BLaER1 treated with 17β-estradiol and CSF1 and Interleukin-3, amounts not matched to agents 10 nM and 100 nM (cell line): ENCODE results near the gene ZDHHC16.

Source experiments
- H3K27ac ChIP-seq, 11 experiments: shearing (Covaris generic); formaldehyde crosslinking; 2 replicates each; pipeline ENCODE4 v1.8.1; 2022
- H3K27me3 ChIP-seq, 11 experiments: shearing (Covaris generic); formaldehyde crosslinking; 2 replicates each; pipeline ENCODE4 v1.8.1; 2022
- H3K36me3 ChIP-seq, 11 experiments: shearing (Covaris generic); formaldehyde crosslinking; 2 replicates each; pipeline ENCODE4 v1.8.1; 2022
- H3K4me1 ChIP-seq, 10 experiments: shearing (Covaris generic); formaldehyde crosslinking; 2 replicates each; pipeline ENCODE4 v1.8.1; 2022
- H3K4me2 ChIP-seq, 11 experiments: shearing (Covaris generic); formaldehyde crosslinking; 2 replicates each; pipeline ENCODE4 v1.8.1; 2022
- H3K4me3 ChIP-seq, 10 experiments: shearing (Covaris generic); formaldehyde crosslinking; 2 replicates each; pipeline ENCODE4 v1.8.1; 2022
- H3K9ac ChIP-seq, 11 experiments: shearing (Covaris generic); formaldehyde crosslinking; 2 replicates each; pipeline ENCODE4 v1.8.1; 2022
- H3K9me3 ChIP-seq, 11 experiments: shearing (Covaris generic); formaldehyde crosslinking; replicated peaks in 1 of 11; 2 replicates each; pipeline ENCODE4 v1.8.1; 2022
- H4K20me1 ChIP-seq, 11 experiments: shearing (Covaris generic); formaldehyde crosslinking; 2 replicates each; pipeline ENCODE4 v1.8.1; 2022
- Cebpa-rat ChIP-seq, 11 experiments: shearing (Covaris generic); IDR thresholded peaks; 2 replicates each; pipeline ENCODE4 v1.8.1; 2022

Gene ZDHHC16

DNA sequence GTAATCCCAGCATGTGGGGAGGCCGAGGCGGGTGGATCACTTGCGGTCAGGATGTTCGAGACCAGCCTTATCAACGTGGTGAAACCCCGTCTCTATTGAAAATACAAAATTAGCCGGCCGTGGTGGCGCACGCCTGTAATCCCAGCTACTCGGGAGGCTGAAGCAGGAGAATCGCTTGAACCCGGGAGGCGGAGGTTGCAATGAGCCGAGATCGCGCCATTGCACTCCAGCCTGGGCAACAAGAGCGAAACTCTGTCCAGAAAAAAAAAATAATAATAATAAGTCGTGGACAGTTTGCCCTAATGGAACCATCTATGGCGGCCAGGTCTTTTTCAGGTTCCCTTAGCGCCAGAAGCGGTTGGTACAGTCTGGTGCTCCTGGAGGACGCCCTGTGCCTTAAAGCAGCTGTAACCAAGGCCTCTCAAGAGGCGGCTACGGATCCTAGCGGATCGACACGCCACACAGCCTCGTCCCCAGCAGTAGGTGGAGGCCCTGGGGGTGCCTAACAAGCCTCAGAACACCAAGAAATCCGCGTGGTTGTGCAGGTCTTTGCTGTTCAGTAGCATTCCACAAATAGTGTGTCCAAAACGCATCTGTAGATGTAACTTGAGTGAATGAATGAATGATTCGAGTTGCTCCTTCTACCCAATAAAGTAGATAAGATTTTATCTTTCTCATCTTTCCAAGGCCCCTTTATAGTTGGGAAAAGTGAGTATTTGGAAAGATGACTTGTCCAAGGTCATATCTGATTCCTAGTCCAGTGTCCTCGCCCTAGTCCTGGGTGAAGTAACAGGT lies 19.0 kb upstream of the ZDHHC16 start:
- Histone ChIP-seq H4K20me1 (peaks cover 33 to 55% (median 50%) of the 10 kb centered on the region in 11 experiments; a peak in 21 of 22 replicates), H3K9ac (peak overlapping the region; percentile 89 to 97 (median 94)), H3K36me3 (peaks cover 38 to 53% (median 52%) of the 10 kb centered on the region in 11 experiments), H3K27ac (peak overlapping the region; percentile 61 to 96 (median 93)), H3K27me3 (no peaks in the 10 kb centered on the region), H3K4me2 (peak overlapping the region; percentile 87 to 100 (median 97)), H3K4me1 (peaks cover 43 to 74% (median 68%) of the 10 kb centered on the region in 10 experiments), H3K9me3 (no peaks in the 10 kb centered on the region; a peak in 1 of 22 replicates), H3K4me3 (peak overlapping the region; percentile 82 to 100 (median 92))
- no peak for TF ChIP-seq Cebpa-rat (IDR thresholded peaks at IDR 0.05)

- peaks cover 43 to 68% (median 61%) of the 10 kb centered on the region in 10 experiments for H3K4me1 ChIP-seq
- peak overlapping the region; percentile 29 to 96 (median 93); a peak in 20 of 22 replicates for H3K27ac ChIP-seq
- peak overlapping the region; percentile 87 to 100 (median 97) for H3K4me2 ChIP-seq
- peak overlapping the region; percentile 82 to 100 (median 92) for H3K4me3 ChIP-seq
- no peaks in the 10 kb centered on the region for H3K27me3 ChIP-seq
- TF ChIP-seq Cebpa-rat (IDR thresholded peaks at IDR 0.05), result no peak
- H4K20me1 ChIP-seq, result peaks cover 33 to 58% (median 53%) of the 10 kb centered on the region in 11 experiments; a peak in 21 of 22 replicates
- peaks cover 42 to 57% (median 55%) of the 10 kb centered on the region in 11 experiments for H3K36me3 ChIP-seq
- H3K9me3 ChIP-seq, result no peaks in the 10 kb centered on the region; a peak in 1 of 22 replicates
- peak overlapping the region; percentile 89 to 97 (median 94) for H3K9ac ChIP-seq
These were observed 18.3 kb upstream of the ZDHHC16 start for GRCh38 chr10:97427571-97428179.

- Histone ChIP-seq H3K4me2 (peak overlapping the region; percentile 87 to 100 (median 97)), H3K36me3 (peaks cover 46 to 63% (median 59%) of the 10 kb centered on the region in 11 experiments), H3K27ac (peak overlapping the region; percentile 18 to 96 (median 84); a peak in 20 of 22 replicates), H4K20me1 (peaks cover 33 to 61% (median 57%) of the 10 kb centered on the region in 11 experiments; a peak in 21 of 22 replicates), H3K9me3 (no peaks in the 10 kb centered on the region; a peak in 1 of 22 replicates), H3K4me3 (peak overlapping the region; percentile 82 to 100 (median 92)), H3K27me3 (no peaks in the 10 kb centered on the region), H3K9ac (peak overlapping the region; percentile 89 to 97 (median 94); a peak in 21 of 22 replicates), H3K4me1 (peaks cover 36 to 60% (median 52%) of the 10 kb centered on the region in 10 experiments)
- no peak for TF ChIP-seq Cebpa-rat (IDR thresholded peaks at IDR 0.05)
These were observed 17.4 kb upstream of the ZDHHC16 start for GRCh38 chr10:97428572-97428981.

DNA sequence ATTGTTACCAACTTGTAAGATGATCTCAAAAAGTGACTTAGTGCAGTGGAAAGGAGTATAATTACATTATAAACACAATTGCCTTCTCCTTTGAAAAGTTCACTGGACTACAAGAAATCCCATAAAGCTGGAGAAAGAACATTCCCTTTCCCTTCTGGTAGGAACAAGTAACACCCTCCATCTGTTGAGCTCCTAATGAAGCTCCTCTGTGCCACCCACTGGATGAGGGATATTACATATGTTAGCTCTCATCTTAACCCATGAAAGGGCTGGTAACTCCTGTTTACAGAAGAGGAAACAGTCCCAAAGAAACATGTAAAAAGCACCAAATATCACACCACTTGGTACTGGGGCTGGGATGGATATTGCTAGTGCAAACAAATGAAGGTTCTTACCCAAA lies 11.9 kb upstream of the ZDHHC16 start:
- H3K9me3 ChIP-seq, result no peaks in the 10 kb centered on the region
- H3K9ac ChIP-seq, result 0 out of 22 replicates have a peak overlapping the region, but pooled peaks of 1 of the 11 experiments have one; percentile 4
- TF ChIP-seq Cebpa-rat (IDR thresholded peaks at IDR 0.05), result no peak
- H3K4me2 ChIP-seq, result no peak overlapping the region
- peaks cover 18 to 53% (median 38%) of the 10 kb centered on the region in 11 experiments; a peak in 21 of 22 replicates for H4K20me1 ChIP-seq
- no peak overlapping the region for H3K4me3 ChIP-seq
- H3K36me3 ChIP-seq, result peaks cover 89 to 94% (median 92%) of the 10 kb centered on the region in 11 experiments
- H3K4me1 ChIP-seq, result peaks cover 4 to 45% (median 22%) of the 10 kb centered on the region in 10 experiments; a peak in 16 of 20 replicates
- H3K27ac ChIP-seq, result 0 out of 22 replicates have a peak overlapping the region, but pooled peaks of 2 of the 11 experiments have one; percentile 0 to 26
- H3K27me3 ChIP-seq, result no peaks in the 10 kb centered on the region

DNA sequence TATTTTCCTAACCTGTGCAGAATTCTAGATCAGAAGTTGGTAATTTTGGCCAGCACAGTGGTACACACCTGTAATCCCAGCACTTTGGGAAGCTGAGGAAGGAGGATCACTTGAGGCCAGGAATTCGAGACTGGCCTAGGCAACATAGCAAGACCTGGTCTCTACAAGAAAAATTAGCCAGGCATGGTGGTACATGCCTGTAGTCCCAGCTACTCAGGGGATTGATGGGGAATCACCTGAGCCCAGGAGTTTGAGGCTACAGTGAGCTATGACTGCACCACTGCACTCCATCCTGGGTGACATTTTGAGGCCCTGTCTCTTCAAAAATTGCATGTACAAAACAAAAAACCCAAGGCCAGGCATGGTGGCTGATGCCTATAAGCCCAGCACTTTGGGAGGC lies 11.4 kb upstream of the ZDHHC16 start:
- peaks cover 89 to 94% (median 92%) of the 10 kb centered on the region in 11 experiments for H3K36me3 ChIP-seq

DNA sequence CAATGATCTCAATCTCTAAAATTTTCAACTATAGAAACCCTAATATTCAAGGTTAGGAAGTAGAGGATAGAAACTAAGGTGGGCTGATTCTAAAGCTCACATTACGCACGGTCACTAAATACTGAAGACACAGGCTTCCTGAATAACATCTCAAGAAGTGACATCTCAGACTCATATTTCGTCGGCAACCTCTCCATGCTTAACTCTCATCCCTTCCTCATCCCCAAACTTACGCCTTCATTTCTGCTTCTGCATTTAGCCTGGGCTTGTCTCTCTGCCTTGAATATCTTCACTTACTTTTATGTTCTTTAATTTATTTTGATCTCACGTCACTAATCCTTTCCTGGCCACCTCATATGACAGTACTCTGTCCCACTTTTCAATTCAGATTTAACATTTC lies 10.8 kb upstream of the ZDHHC16 start:
- no peak for TF ChIP-seq Cebpa-rat (IDR thresholded peaks at IDR 0.05)
- Histone ChIP-seq H3K9ac (no peak overlapping the region), H3K4me2 (peak overlapping the region in 1 of 11 experiments; percentile 10; a peak in 1 of 22 replicates), H3K4me1 (peaks cover 0 to 38% (median 13%) of the 10 kb centered on the region in 10 experiments; a peak in 10 of 20 replicates), H4K20me1 (peaks cover 7 to 41% (median 26%) of the 10 kb centered on the region in 11 experiments; a peak in 20 of 22 replicates), H3K4me3 (no peak overlapping the region), H3K27ac (peak overlapping the region in 1 of 11 experiments; percentile 8; a peak in 1 of 22 replicates), H3K9me3 (no peaks in the 10 kb centered on the region), H3K27me3 (no peaks in the 10 kb centered on the region), H3K36me3 (peaks cover 88 to 94% (median 91%) of the 10 kb centered on the region in 11 experiments)

More for the DNA sequence above, 11.4 kb upstream of the ZDHHC16 start:
- TF ChIP-seq Cebpa-rat (IDR thresholded peaks at IDR 0.05), result no peak
- Histone ChIP-seq H3K9me3 (no peaks in the 10 kb centered on the region), H3K4me2 (no peak overlapping the region), H3K9ac (0 out of 22 replicates have a peak overlapping the region, but pooled peaks of 1 of the 11 experiments have one; percentile 4), H3K4me3 (no peak overlapping the region), H4K20me1 (peaks cover 13 to 48% (median 33%) of the 10 kb centered on the region in 11 experiments; a peak in 21 of 22 replicates), H3K4me1 (peaks cover 3 to 45% (median 18%) of the 10 kb centered on the region in 10 experiments; a peak in 14 of 20 replicates), H3K27ac (peak overlapping the region in 2 of 11 experiments; percentile 0 to 8; a peak in 1 of 22 replicates), H3K27me3 (no peaks in the 10 kb centered on the region)

- Histone ChIP-seq H3K4me1 (peaks cover 19 to 30% (median 23%) of the 10 kb centered on the region in 10 experiments), H4K20me1 (peaks cover 0 to 20% (median 7%) of the 10 kb centered on the region in 11 experiments; a peak in 12 of 22 replicates), H3K9ac (peak overlapping the region in 2 of 11 experiments; percentile 1 to 23; a peak in 1 of 22 replicates), H3K4me2 (no peak overlapping the region), H3K27ac (no peak overlapping the region), H3K4me3 (no peak overlapping the region), H3K27me3 (no peaks in the 10 kb centered on the region), H3K36me3 (peaks cover 54 to 75% (median 69%) of the 10 kb centered on the region in 11 experiments), H3K9me3 (no peaks in the 10 kb centered on the region)
- no peak for TF ChIP-seq Cebpa-rat (IDR thresholded peaks at IDR 0.05)
These were observed 3.7 kb upstream of the ZDHHC16 start for GRCh38 chr10:97442277-97442676.

GRCh38 chr10:97444212-97444611 lies 1.8 kb upstream of the ZDHHC16 start:
- Histone ChIP-seq H3K27ac (no peak overlapping the region), H4K20me1 (peaks cover 0 to 38% (median 23%) of the 10 kb centered on the region in 11 experiments; a peak in 15 of 22 replicates), H3K4me1 (peaks cover 30 to 45% (median 39%) of the 10 kb centered on the region in 10 experiments), H3K9me3 (no peaks in the 10 kb centered on the region), H3K27me3 (no peaks in the 10 kb centered on the region), H3K4me2 (peak overlapping the region; percentile 78 to 98 (median 91); a peak in 20 of 22 replicates), H3K9ac (peak overlapping the region in 8 of 11 experiments; percentile 74 to 94 (median 88); a peak in 7 of 22 replicates), H3K4me3 (peak overlapping the region in 4 of 10 experiments; percentile 76 to 98 (median 82); a peak in 6 of 20 replicates), H3K36me3 (peaks cover 34 to 68% (median 51%) of the 10 kb centered on the region in 11 experiments)
- TF ChIP-seq Cebpa-rat (IDR thresholded peaks at IDR 0.05), result no peak
